Trophoblast cell (in vitro differentiated cells and primary cell): ENCODE results near the gene C2orf68.
"Not testable (repeated sequence)": the region's sequence is repeated elsewhere in the genome, so short reads cannot be mapped to it uniquely, and the experiment has no call there.

Experiments
- DNase-seq, 2 donors: peaks; one replicate each; pipeline ENCODE4 v3.0.0-alpha.2; 2016
- H2AFZ ChIP-seq: 2 replicates; pipeline ENCODE4 v1.6.1; 2013; ENCODE audit warnings: low read length, moderate library complexity, mild to moderate bottlenecking; ENCODE audit not compliant: insufficient read depth, poor library complexity
- H2AK5ac ChIP-seq: 2 replicates; pipeline ENCODE4 v1.6.1; 2013; ENCODE audit warnings: mild to moderate bottlenecking, low read length
- H2BK120ac ChIP-seq: 2 replicates; pipeline ENCODE4 v1.6.1; 2013; ENCODE audit warnings: low read length, mild to moderate bottlenecking, moderate library complexity; ENCODE audit not compliant: insufficient read depth, poor library complexity
- H2BK12ac ChIP-seq: 2 replicates; pipeline ENCODE4 v1.6.1; 2013; ENCODE audit warnings: mild to moderate bottlenecking, low read length, moderate library complexity
- H2BK5ac ChIP-seq: 2 replicates; pipeline ENCODE4 v1.6.1; 2013; ENCODE audit warnings: low read length, low read depth, moderate library complexity, mild to moderate bottlenecking; ENCODE audit not compliant: poor library complexity
- H3K14ac ChIP-seq: 2 replicates; pipeline ENCODE4 v1.6.1; 2013; ENCODE audit warnings: mild to moderate bottlenecking, low read length
- H3K18ac ChIP-seq: 2 replicates; pipeline ENCODE4 v1.6.1; 2013; ENCODE audit warnings: mild to moderate bottlenecking, low read length
- H3K23ac ChIP-seq: 2 replicates; pipeline ENCODE4 v1.6.1; 2013; ENCODE audit warnings: low read length
- H3K27ac ChIP-seq: 2 replicates; pipeline ENCODE4 v1.5.1; 2013; ENCODE audit warnings: low read depth, mild to moderate bottlenecking, inconsistent platforms, low read length, moderate library complexity
- H3K27me3 ChIP-seq: 2 replicates; pipeline ENCODE4 v1.6.1; 2013; ENCODE audit warnings: inconsistent platforms, mild to moderate bottlenecking, low read length, moderate library complexity; ENCODE audit not compliant: insufficient read depth
- H3K36me3 ChIP-seq, 2 experiments: 1 replicate in 1 of 2; 2 replicates in 1 of 2; pipeline ENCODE4 v1.6.1; 2013; ENCODE audit warnings: low read length in 2 of 2, mild to moderate bottlenecking in 2 of 2, moderate library complexity in 1 of 2; ENCODE audit not compliant: insufficient read depth in 2 of 2, control insufficient read depth in 1 of 2
- H3K4ac ChIP-seq: 2 replicates; pipeline ENCODE4 v1.6.1; 2013; ENCODE audit warnings: low read depth, mild to moderate bottlenecking, low read length, moderate library complexity
- H3K4me1 ChIP-seq, 2 experiments: 1 replicate in 1 of 2; 2 replicates in 1 of 2; pipeline ENCODE4 v1.6.1; 2013; ENCODE audit warnings: low read length in 2 of 2, mild to moderate bottlenecking in 2 of 2, moderate library complexity in 1 of 2; ENCODE audit not compliant: insufficient read depth in 2 of 2, control insufficient read depth in 1 of 2
- H3K4me2 ChIP-seq: 2 replicates; pipeline ENCODE4 v1.6.1; 2013; ENCODE audit warnings: inconsistent platforms, mild to moderate bottlenecking, low read length, moderate library complexity
- H3K4me3 ChIP-seq: 2 replicates; pipeline ENCODE4 v1.5.1; 2013; ENCODE audit warnings: mild to moderate bottlenecking, low read depth, low read length, inconsistent platforms
- H3K79me1 ChIP-seq: one replicate; pipeline ENCODE4 v1.6.1; 2013; ENCODE audit warnings: low read length
- H3K79me2 ChIP-seq: 2 replicates; pipeline ENCODE4 v1.6.1; 2013; ENCODE audit warnings: low read length, mild to moderate bottlenecking; ENCODE audit not compliant: control insufficient read depth, insufficient read depth, poor library complexity
- H3K9ac ChIP-seq: 2 replicates; pipeline ENCODE4 v1.6.1; 2013; ENCODE audit warnings: mild to moderate bottlenecking, low read length
- H3K9me3 ChIP-seq: 2 replicates; pipeline ENCODE4 v1.6.1; 2013; ENCODE audit warnings: low read depth, mild to moderate bottlenecking, control low read depth, inconsistent platforms, low read length; ENCODE audit not compliant: insufficient read depth
- H4K12ac ChIP-seq: 2 replicates; pipeline ENCODE4 v1.6.1; 2013; ENCODE audit warnings: low read depth, mild to moderate bottlenecking, low read length, moderate library complexity
- H4K8ac ChIP-seq: 2 replicates; pipeline ENCODE4 v1.6.1; 2013; ENCODE audit warnings: low read depth, mild to moderate bottlenecking, low read length, moderate library complexity
- H4K91ac ChIP-seq: one replicate; pipeline ENCODE4 v1.6.1; 2013; ENCODE audit warnings: low read depth, mild to moderate bottlenecking, low read length, moderate library complexity
- WGBS: extraction: QIAGEN DNeasy Blood & Tissue Kit; methylation state at CpG from one replicate; pipeline ENCODE4 v1.1.7; 2013; ENCODE audit warnings: missing lambda C conversion rate; ENCODE audit not compliant: insufficient read length, insufficient coverage; ENCODE audit errors: extremely low coverage; 5-methylcytosine and 5-hydroxymethylcytosine counted together

The C2orf68 gene

DNA sequence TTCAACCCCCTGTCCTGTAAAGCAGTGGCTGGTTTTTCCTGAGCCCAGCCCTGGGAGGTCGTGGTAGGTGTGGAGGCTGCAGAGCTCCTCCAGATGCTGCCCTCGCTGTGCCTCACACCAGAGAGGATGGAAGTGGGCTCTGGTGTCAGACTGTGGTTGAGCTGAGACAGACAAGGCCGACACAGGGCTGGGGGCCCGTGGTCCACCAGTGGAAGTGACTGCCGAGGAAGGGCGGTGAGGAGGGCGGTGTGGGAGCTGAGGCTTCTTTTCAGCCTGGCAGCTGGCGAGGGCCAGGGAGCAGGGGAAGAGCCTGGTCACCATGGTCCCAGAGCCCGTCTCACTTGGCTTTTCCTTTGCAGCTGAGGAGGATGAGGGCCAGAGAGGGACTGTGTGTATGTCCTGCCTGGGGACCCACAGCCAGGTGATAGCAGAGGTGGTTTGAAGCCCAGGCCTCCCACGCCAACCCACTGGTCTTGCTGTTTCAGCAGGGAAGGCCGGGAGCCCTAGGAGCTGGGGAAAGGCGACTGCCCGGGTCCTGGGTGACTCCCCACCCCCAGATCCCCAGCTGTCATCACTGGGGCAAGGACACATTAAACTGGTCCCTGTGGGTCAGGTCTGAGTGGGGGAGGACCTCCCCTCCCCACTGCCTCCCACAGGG, 47.6 kb upstream of the C2orf68 start:
- H4K8ac ChIP-seq = no peak overlapping the region
- no peak overlapping the region for H4K12ac ChIP-seq
- no peak overlapping the region for H3K9ac ChIP-seq
- no peak overlapping the region for H3K27ac ChIP-seq
- H3K14ac ChIP-seq = no peak overlapping the region
- H3K4me3 ChIP-seq = no peak overlapping the region
- peaks cover 13 to 16% of the 10 kb centered on the region in 2 experiments for H3K4me1 ChIP-seq
- H4K91ac ChIP-seq = no peak overlapping the region
- no CpG with 5 or more reads among the region's 13 CpGs for WGBS
- no peak overlapping the region for H2AK5ac ChIP-seq
- H2BK5ac ChIP-seq = no peak overlapping the region
- H3K79me1 ChIP-seq = peaks cover 6% of the 10 kb centered on the region
- no peak overlapping the region for H2AFZ ChIP-seq
- no peak overlapping the region for H3K23ac ChIP-seq
- H3K4ac ChIP-seq = no peak overlapping the region
- H3K18ac ChIP-seq = no peak overlapping the region
- H3K27me3 ChIP-seq = no peaks in the 10 kb centered on the region
- no peak overlapping the region for H3K4me2 ChIP-seq
- H3K79me2 ChIP-seq = no peaks in the 10 kb centered on the region
- peaks cover 5 to 6% of the 10 kb centered on the region in 2 experiments for H3K36me3 ChIP-seq
- H2BK120ac ChIP-seq = no peak overlapping the region
- no peak for DNase-seq
- H2BK12ac ChIP-seq = no peak overlapping the region
- H3K9me3 ChIP-seq = peaks cover 1% of the 10 kb centered on the region

- H4K8ac ChIP-seq, H4K91ac ChIP-seq, H3K27ac ChIP-seq, H2AFZ ChIP-seq, H3K23ac ChIP-seq, H3K27me3 ChIP-seq, H3K4me2 ChIP-seq, H4K12ac ChIP-seq, H3K79me1 ChIP-seq, H2AK5ac ChIP-seq, H3K4ac ChIP-seq, H2BK120ac ChIP-seq, H2BK5ac ChIP-seq, H3K79me2 ChIP-seq, H3K4me1 ChIP-seq, H3K9ac ChIP-seq, H3K18ac ChIP-seq, H3K4me3 ChIP-seq, H3K9me3 ChIP-seq, H3K14ac ChIP-seq, H2BK12ac ChIP-seq, DNase-seq: not testable (repeated sequence)
- H3K36me3 ChIP-seq = peaks cover 10 to 11% of the 10 kb centered on the region in 2 experiments
- WGBS = no CpG with 5 or more reads among the region's 4 CpGs
These were observed 45.5 kb upstream of the C2orf68 start for GRCh38 chr2:85657399-85657798.

DNA sequence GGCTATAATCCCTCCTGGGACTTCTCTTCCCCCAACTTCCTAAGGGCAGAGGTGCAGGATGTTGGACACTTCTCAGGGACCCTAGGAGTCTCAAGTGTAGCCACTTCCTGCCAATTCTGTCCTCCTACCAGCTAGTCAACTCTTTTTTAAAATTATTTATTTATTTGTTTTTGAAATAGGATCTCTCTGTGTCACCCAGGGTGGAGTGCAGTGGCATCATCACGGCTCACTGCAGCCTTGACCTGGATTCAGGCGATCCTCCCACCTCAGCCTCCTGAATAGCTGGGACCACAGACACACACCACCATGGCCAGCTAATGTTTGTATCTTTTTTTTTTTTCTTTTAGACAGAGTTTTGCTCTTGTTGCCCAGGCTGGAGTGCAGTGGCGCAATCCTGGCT, 44.6 kb upstream of the C2orf68 start:
- H3K14ac ChIP-seq = no peak overlapping the region
- H3K79me2 ChIP-seq = no peaks in the 10 kb centered on the region
- no peak overlapping the region for H3K27ac ChIP-seq
- H3K4ac ChIP-seq = no peak overlapping the region
- no peaks in the 10 kb centered on the region for H3K79me1 ChIP-seq
- no peak overlapping the region for H3K9ac ChIP-seq
- no peak overlapping the region for H3K23ac ChIP-seq
- H4K12ac ChIP-seq = no peak overlapping the region
- H3K4me2 ChIP-seq = no peak overlapping the region
- no peaks in the 10 kb centered on the region for H3K4me1 ChIP-seq
- H3K18ac ChIP-seq = no peak overlapping the region
- H4K8ac ChIP-seq = no peak overlapping the region
- peaks cover 10 to 17% of the 10 kb centered on the region in 2 experiments for H3K36me3 ChIP-seq
- no peak overlapping the region for H2BK5ac ChIP-seq
- H3K27me3 ChIP-seq = no peaks in the 10 kb centered on the region
- H4K91ac ChIP-seq = no peak overlapping the region
- H3K9me3 ChIP-seq = no peaks in the 10 kb centered on the region
- no peak overlapping the region for H2AK5ac ChIP-seq
- no peak overlapping the region for H2BK120ac ChIP-seq
- WGBS = no CpG with 5 or more reads among the region's 3 CpGs
- no peak overlapping the region for H2BK12ac ChIP-seq
- H2AFZ ChIP-seq = no peak overlapping the region
- no peak for DNase-seq
- no peak overlapping the region for H3K4me3 ChIP-seq

DNA sequence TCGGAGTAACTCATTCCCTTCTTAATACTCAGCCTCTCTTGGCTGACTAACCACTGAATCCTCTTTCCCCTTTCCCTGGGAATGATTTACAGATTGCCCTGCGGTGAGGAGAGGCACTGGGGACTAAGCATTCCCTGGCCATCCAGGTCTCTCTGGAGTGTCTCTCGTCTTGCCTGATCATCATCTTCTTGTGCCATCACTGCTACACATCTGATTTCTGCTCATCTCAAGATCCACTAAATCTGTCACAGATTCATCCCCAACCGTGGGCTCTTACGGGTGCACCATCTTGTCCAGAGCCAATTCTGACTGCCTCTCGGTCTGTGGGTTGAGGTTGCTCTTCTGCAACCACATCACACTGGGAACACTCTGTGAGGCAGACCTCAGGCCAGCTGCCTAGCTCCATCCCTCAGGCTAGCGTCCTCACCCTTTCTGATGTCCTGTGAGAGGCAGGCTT, 44.1 kb upstream of the C2orf68 start:
- Histone ChIP-seq H3K27ac (no peak overlapping the region), H4K8ac (no peak overlapping the region), H2AFZ (no peak overlapping the region), H3K36me3 (peaks cover 13 to 21% of the 10 kb centered on the region in 2 experiments), H3K27me3 (no peaks in the 10 kb centered on the region), H3K79me2 (no peaks in the 10 kb centered on the region), H3K9ac (no peak overlapping the region), H2BK120ac (no peak overlapping the region), H3K9me3 (no peaks in the 10 kb centered on the region), H3K18ac (no peak overlapping the region), H4K12ac (no peak overlapping the region), H3K4me2 (no peak overlapping the region), H3K4me1 (no peaks in the 10 kb centered on the region), H4K91ac (no peak overlapping the region), H2BK12ac (no peak overlapping the region), H2BK5ac (no peak overlapping the region), H2AK5ac (no peak overlapping the region), H3K79me1 (no peaks in the 10 kb centered on the region), H3K23ac (no peak overlapping the region), H3K4ac (no peak overlapping the region), H3K4me3 (no peak overlapping the region), H3K14ac (no peak overlapping the region)
- WGBS = no CpG with 5 or more reads among the region's 7 CpGs
- DNase-seq = no peak
